A673 (cell line): ENCODE measurements around the gene SOCS7. TPM values are rescaled to one million over a fixed set of nuclear protein-coding genes. Genes with fewer than 3 reads are reported as not detected.

Experiments used
- BruUV-seq: library from RNA; stranded (reverse); fragments of 400-500 nt; replicated peaks from 2 replicates; lab custom pipeline; 2021; lab: Mats Ljungman, UMichigan
- CTCF ChIA-PET: fragments of 300-600 bp; sonication (Branson Sonifier 250); formaldehyde crosslinking; loops from one replicate; lab custom pipeline; 2022; ENCODE audit warnings: antibody characterized with exemption; lab: Charles Lee
- POLR2A ChIA-PET: fragments of 300-600 bp; sonication (Branson Sonifier 250); formaldehyde crosslinking; loops from one replicate; lab custom pipeline; 2022; ENCODE audit warnings: antibody characterized with exemption; ENCODE audit not compliant: low non-redundant PET; lab: Charles Lee
- DNase-seq: peaks from one replicate; pipeline ENCODE4 v3.0.0-alpha.2; 2015; ENCODE audit warnings: low spot score
- H3K27ac ChIP-seq: fragments of 200-600 bp; sonication (generic); 2 replicates; pipeline ENCODE4 v1.5.1; 2016; ENCODE audit warnings: mixed run types, low read depth, mild to moderate bottlenecking, mixed read lengths, antibody characterized with exemption, low read length; ENCODE audit not compliant: poor library complexity, severe bottlenecking
- H3K27me3 ChIP-seq: fragments of 200-600 bp; sonication (generic); replicated peaks from 2 replicates; pipeline ENCODE4 v1.6.1; 2017; ENCODE audit warnings: mixed run types, low read depth, mild to moderate bottlenecking, mixed read lengths, antibody characterized with exemption, low read length; ENCODE audit not compliant: insufficient read depth, poor library complexity
- H3K36me3 ChIP-seq: fragments of 200-600 bp; sonication (generic); 2 replicates; pipeline ENCODE4 v1.6.1; 2016; ENCODE audit warnings: mixed run types, mild to moderate bottlenecking, mixed read lengths, antibody characterized with exemption, low read length; ENCODE audit not compliant: insufficient read depth, poor library complexity, severe bottlenecking
- H3K4me1 ChIP-seq: fragments of 200-600 bp; sonication (generic); 2 replicates; pipeline ENCODE4 v1.6.1; 2017; ENCODE audit warnings: mixed run types, mild to moderate bottlenecking, mixed read lengths, antibody characterized with exemption, low read length; ENCODE audit not compliant: insufficient read depth, poor library complexity, severe bottlenecking
- H3K4me3 ChIP-seq: fragments of 200-600 bp; sonication (generic); 2 replicates; pipeline ENCODE4 v1.5.1; 2016; ENCODE audit warnings: low read depth, mixed run types, mild to moderate bottlenecking, mixed read lengths, low read length; ENCODE audit not compliant: poor library complexity, severe bottlenecking
- H3K9me3 ChIP-seq: fragments of 200-600 bp; sonication (generic); 2 replicates; pipeline ENCODE4 v1.6.1; 2016; ENCODE audit warnings: mixed run types, low read depth, mild to moderate bottlenecking, mixed read lengths, antibody characterized with exemption, low read length; ENCODE audit not compliant: poor library complexity, severe bottlenecking
- CTCF ChIP-seq: fragments of 300-800, 200-600 bp; sonication (generic); conservative IDR thresholded peaks from 2 replicates; pipeline ENCODE4 v1.5.1; 2017; ENCODE audit warnings: low read depth, mild to moderate bottlenecking, antibody characterized with exemption, low read length, moderate library complexity, mixed read lengths
- EZH2 ChIP-seq: fragments of 200-600 bp; sonication (generic); IDR thresholded peaks from 2 replicates; pipeline ENCODE4 v1.6.1; 2017; ENCODE audit warnings: borderline replicate concordance, low read depth, mild to moderate bottlenecking, mixed read lengths, antibody characterized with exemption, low read length; ENCODE audit not compliant: poor library complexity, severe bottlenecking
- intact Hi-C: fragments of 100-400 bp; cut with micrococcal nuclease; formaldehyde crosslinking; loops from one replicate; pipeline ENCODE4 v1.10.0; 2022; ENCODE audit not compliant: unreplicated experiment
- total RNA-seq: library from RNA; stranded (reverse); gene quantifications from 2 replicates; pipeline ENCODE4 v1.2.3, GENCODE V29; 2021

SOCS7 gene
- total RNA-seq, 1 experiment from 2014 or later: 15.2 TPM

GRCh38 chr17:38332735-38333134 is 18.9 kb upstream of the SOCS7 start:
- H3K27me3 ChIP-seq: no peaks in the 10 kb centered on the region
- no TSS peak for BruUV-seq
- CTCF ChIA-PET: no interaction called here

DNA sequence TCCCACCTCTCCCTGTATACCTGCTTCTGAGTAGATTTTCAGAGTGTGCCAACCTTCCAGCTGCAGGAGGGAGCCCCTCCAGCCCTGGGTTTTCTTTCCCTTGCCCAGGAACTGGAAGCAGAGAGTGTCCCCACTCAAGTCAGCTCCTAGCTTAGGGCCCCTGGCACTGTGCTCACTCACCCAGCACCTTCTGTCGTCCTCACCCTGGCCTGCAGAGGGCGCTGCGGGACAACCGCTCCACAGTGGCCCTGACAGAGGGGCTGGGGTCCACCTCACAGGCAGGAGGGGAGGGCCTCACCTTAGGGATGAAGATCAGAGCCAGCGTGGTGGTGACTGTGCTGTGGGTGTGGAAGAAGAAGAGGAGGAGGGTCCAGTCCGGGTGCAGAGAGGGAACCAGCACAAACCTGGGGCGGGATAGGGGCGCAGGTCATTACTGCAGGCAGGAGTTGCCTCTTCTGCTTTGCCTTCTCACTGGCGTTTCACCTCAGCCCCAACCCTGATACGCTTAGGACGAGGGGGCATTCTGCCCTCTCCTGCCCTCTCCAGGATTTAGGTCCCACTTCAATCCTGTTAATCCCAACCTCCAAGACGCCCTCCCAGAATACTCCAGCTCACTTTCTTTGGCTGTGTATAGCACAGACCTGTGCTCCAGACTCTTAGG is 17.9 kb upstream of the SOCS7 start:
- no TSS peak for BruUV-seq
- TF ChIP-seq EZH2 (no peak), CTCF (peak; percentile 76)
- no peaks in the 10 kb centered on the region for H3K27me3 ChIP-seq
- POLR2A ChIA-PET: interaction anchor here (0.5 kb wide), 1 partner anchor 46 kb away, joined by 10 read pairs; no protein-coding TSS in a partner anchor
- H3K27ac ChIP-seq: no peak overlapping the region
- no peaks in the 10 kb centered on the region for H3K9me3 ChIP-seq
- intact Hi-C loops: no loop called here
- no peaks in the 10 kb centered on the region for H3K4me1 ChIP-seq
- DNase-seq: peak; percentile 28
- no peaks in the 10 kb centered on the region for H3K36me3 ChIP-seq
- CTCF ChIA-PET: interaction anchor here (1.0 kb wide), 1 partner anchor 9 kb away, joined by 4 read pairs; no protein-coding TSS in a partner anchor
- no peak overlapping the region for H3K4me3 ChIP-seq

More at GRCh38 chr17:38332735-38333134, 18.9 kb upstream of the SOCS7 start:
- Histone ChIP-seq H3K27ac (no peak overlapping the region), H3K36me3 (no peaks in the 10 kb centered on the region), H3K4me1 (no peaks in the 10 kb centered on the region), H3K9me3 (no peaks in the 10 kb centered on the region), H3K4me3 (no peak overlapping the region)
- intact Hi-C loops: no loop called here
- no peak for DNase-seq
- POLR2A ChIA-PET: no interaction called here
- no peak for TF ChIP-seq CTCF
- TF ChIP-seq EZH2: no peak

DNA sequence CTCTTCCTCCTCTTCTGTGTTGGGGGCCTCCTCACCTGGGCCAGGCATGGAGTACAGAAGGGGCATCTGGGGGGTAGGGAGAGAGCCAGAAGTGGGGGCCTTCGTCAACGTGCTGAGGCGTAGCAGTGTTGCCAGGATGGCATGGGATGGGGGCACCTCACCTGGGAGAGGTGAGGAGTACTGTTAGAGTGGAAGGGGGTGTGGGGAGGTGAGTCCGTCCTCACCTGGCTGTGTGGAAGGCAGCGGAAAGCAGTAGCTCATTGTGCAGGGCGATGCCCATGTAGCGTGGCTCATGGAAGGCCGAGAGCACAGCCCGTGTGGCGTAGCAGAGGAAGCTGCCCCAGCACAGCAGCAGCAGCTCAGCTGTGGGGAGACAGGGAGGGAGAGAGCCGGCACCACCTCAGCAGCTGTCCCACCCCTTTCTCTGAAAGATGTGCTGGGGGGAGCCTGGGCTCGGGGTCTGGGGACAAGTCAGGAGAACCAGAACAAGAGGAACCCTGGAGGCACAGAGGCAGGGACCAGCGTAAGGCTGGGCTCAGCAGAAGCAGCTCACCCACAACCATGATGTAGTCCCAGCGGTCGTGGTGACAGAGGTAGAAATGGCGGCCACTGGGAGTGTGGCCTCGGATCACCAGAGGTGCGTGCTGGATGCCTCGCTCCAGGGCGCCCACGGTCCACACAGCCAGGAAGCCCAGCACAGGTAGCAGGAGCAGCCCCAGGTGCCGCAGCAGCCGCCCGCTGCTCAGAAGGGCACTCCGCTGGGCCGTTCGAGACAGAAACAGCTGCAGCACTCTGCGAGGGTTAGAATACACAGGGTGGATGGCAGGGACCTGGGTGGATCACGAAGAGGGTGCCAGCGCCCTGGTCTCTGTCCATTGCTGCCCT is 16.9 kb upstream of the SOCS7 start:
- TF ChIP-seq CTCF: no peak
- TF ChIP-seq EZH2: no peak
- no peaks in the 10 kb centered on the region for H3K36me3 ChIP-seq
- intact Hi-C loops: no loop called here
- H3K9me3 ChIP-seq: no peaks in the 10 kb centered on the region
- no peak overlapping the region for H3K4me3 ChIP-seq
- no TSS peak for BruUV-seq
- ChIA-PET CTCF (no interaction called here), POLR2A (no interaction called here)
- no peaks in the 10 kb centered on the region for H3K27me3 ChIP-seq
- no peak overlapping the region for H3K27ac ChIP-seq
- H3K4me1 ChIP-seq: no peaks in the 10 kb centered on the region
- DNase-seq: no peak
